HG02870 (cell line): ENCODE results near the gene TMC7.
A peak's percentile ranks its signal among the peaks of the same experiment; 100 is the strongest.

ENCODE experiments used
- ATAC-seq: cut with Tn5 transposase; IDR thresholded peaks from one replicate; pipeline ENCODE4 v1.9.1; 2021; ENCODE audit warnings: mild to moderate bottlenecking, moderate library complexity; ENCODE audit not compliant: unreplicated experiment

The TMC7 gene

GRCh38 chr16:19086322-19087199, 102.8 kb downstream of the TMC7 start:
- ATAC-seq, result peak; percentile 55

GRCh38 chr16:19088341-19088916, 104.7 kb downstream of the TMC7 start:
- ATAC-seq, result no peak

GRCh38 chr16:19089410-19089955, 105.7 kb downstream of the TMC7 start:
- no peak for ATAC-seq

GRCh38 chr16:19090916-19091315, 107.2 kb downstream of the TMC7 start:
- ATAC-seq, result no peak

- no peak for ATAC-seq
These were observed 109.1 kb downstream of the TMC7 start for GRCh38 chr16:19092653-19093410.

GRCh38 chr16:19093631-19094541, 110.2 kb downstream of the TMC7 start:
- ATAC-seq, result no peak

GRCh38 chr16:19094542-19095365, 111.0 kb downstream of the TMC7 start:
- no peak for ATAC-seq

- no peak for ATAC-seq
These were observed 111.9 kb downstream of the TMC7 start for GRCh38 chr16:19095654-19096053.

GRCh38 chr16:19098173-19098572, 114.4 kb downstream of the TMC7 start:
- ATAC-seq, result no peak

GRCh38 chr16:19102187-19102872, 118.6 kb downstream of the TMC7 start:
- no peak for ATAC-seq

- no peak for ATAC-seq
These were observed 120.9 kb downstream of the TMC7 start for GRCh38 chr16:19104607-19105006.

GRCh38 chr16:19105131-19105530, 121.4 kb downstream of the TMC7 start:
- no peak for ATAC-seq

GRCh38 chr16:19105891-19106624, 122.3 kb downstream of the TMC7 start:
- no peak for ATAC-seq

GRCh38 chr16:19106625-19107020, 122.9 kb downstream of the TMC7 start:
- ATAC-seq, result no peak

- ATAC-seq, result no peak
These were observed 124.9 kb downstream of the TMC7 start for GRCh38 chr16:19108409-19109287.

GRCh38 chr16:19109288-19109664, 125.5 kb downstream of the TMC7 start:
- ATAC-seq, result no peak
